Uterus (tissue), 2 donors: ENCODE results near the gene COPS7A.

Source experiments
- POLR2A ChIP-seq, 2 donors: fragments of 450-650 bp; IDR thresholded peaks; one replicate each; pipeline ENCODE4 v1.6.1; 2016; ENCODE audit warnings: antibody characterized with exemption in 2 of 2, mild to moderate bottlenecking in 1 of 2, moderate library complexity in 1 of 2
- TF ChIP-seq, protein P1 (sequence below), 4 experiments: fragments of 200-600 bp in 2 of 4; fragments of 450-650 bp in 2 of 4; sonication (generic) in 2 of 4; IDR thresholded peaks; one replicate each; pipeline ENCODE4 v1.5.1; 2016 to 2019; ENCODE audit warnings: antibody characterized with exemption in 4 of 4, mild to moderate bottlenecking in 2 of 4, moderate library complexity in 1 of 4

- TF ChIP-seq, protein P1, sequence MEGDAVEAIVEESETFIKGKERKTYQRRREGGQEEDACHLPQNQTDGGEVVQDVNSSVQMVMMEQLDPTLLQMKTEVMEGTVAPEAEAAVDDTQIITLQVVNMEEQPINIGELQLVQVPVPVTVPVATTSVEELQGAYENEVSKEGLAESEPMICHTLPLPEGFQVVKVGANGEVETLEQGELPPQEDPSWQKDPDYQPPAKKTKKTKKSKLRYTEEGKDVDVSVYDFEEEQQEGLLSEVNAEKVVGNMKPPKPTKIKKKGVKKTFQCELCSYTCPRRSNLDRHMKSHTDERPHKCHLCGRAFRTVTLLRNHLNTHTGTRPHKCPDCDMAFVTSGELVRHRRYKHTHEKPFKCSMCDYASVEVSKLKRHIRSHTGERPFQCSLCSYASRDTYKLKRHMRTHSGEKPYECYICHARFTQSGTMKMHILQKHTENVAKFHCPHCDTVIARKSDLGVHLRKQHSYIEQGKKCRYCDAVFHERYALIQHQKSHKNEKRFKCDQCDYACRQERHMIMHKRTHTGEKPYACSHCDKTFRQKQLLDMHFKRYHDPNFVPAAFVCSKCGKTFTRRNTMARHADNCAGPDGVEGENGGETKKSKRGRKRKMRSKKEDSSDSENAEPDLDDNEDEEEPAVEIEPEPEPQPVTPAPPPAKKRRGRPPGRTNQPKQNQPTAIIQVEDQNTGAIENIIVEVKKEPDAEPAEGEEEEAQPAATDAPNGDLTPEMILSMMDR (IDR thresholded peaks at IDR 0.05) = no peak
- TF ChIP-seq POLR2A (IDR thresholded peaks at IDR 0.05) = no peak
Measured at GRCh38 chr12:6751767-6752166, 27.9 kb downstream of the COPS7A start.
